BE2C (cell line): Measurements from ENCODE around the gene S100A7A.
"Not testable (repeated sequence)": the region's sequence is repeated elsewhere in the genome, so short reads cannot be mapped to it uniquely, and the experiment has no call there.

Experiments
- DNase-seq: peaks from one replicate; pipeline ENCODE4 v3.0.0-alpha.2; 2020
- H3K27me3 ChIP-seq: fragments of 250-450 bp; sonication (Bioruptor Pico); 2 replicates; pipeline ENCODE4 v1.5.1; 2020; ENCODE audit warnings: mild to moderate bottlenecking
- H3K36me3 ChIP-seq: fragments of 250-450 bp; sonication (Bioruptor Pico); 2 replicates; pipeline ENCODE4 v1.5.1; 2020; ENCODE audit warnings: mild to moderate bottlenecking
- H3K4me1 ChIP-seq: fragments of 250-450 bp; sonication (Bioruptor Pico); 2 replicates; pipeline ENCODE4 v1.5.1; 2020
- H3K4me3 ChIP-seq: 2 replicates; pipeline ENCODE4 v1.5.1; 2011; ENCODE audit warnings: low read depth, low read length
- H3K9me3 ChIP-seq: fragments of 250-450 bp; sonication (Bioruptor Pico); 2 replicates; pipeline ENCODE4 v1.5.1; 2020
- CTCF ChIP-seq: IDR thresholded peaks from 2 replicates; pipeline ENCODE4 v1.5.1; 2012; ENCODE audit warnings: mild to moderate bottlenecking, low read depth, low read length

S100A7A gene

GRCh38 chr1:153459655-153460054 lies 43.3 kb downstream of the S100A7A start:
- DNase-seq: no peak
- no peaks in the 10 kb centered on the region for H3K27me3 ChIP-seq
- no peaks in the 10 kb centered on the region for H3K9me3 ChIP-seq
- H3K36me3 ChIP-seq: no peaks in the 10 kb centered on the region
- no peak overlapping the region for H3K4me3 ChIP-seq
- TF ChIP-seq CTCF: no peak
- no peaks in the 10 kb centered on the region for H3K4me1 ChIP-seq

- no peak for TF ChIP-seq CTCF
- Histone ChIP-seq H3K27me3 (no peaks in the 10 kb centered on the region), H3K4me3 (no peak within 1 kb of the TSS), H3K4me1 (no peaks in the 10 kb centered on the region), H3K36me3 (no peaks in the 10 kb centered on the region), H3K9me3 (no peaks in the 10 kb centered on the region)
- no peak for DNase-seq
Measured at GRCh38 chr1:153460551-153460950, 44.2 kb downstream of the S100A7A start, which contains the start of gene S100A7. Gene S100A7, minus strand, starts transcription at chr1:153460651. Its CDS starts 1,638 bp downstream, at chr1:153459013.

DNA sequence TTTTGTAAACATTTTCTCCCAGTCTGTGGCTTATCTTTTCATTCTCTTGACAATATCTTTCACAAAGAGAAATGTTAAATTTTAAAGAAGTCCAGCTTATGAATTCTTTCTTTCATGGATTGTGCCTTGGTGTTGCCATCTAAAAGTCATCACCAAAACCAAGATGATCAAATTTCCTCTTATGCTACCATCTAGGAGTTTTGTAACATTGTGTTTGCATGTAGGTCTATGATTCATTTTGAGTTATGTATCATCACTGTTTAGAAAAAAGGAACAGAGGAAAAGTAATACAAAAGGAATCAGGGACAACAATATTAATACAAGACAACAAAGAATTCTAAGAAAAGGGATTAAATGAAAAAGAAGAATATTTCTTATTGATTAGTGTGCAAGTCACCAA lies 46.4 kb downstream of the S100A7A start:
- not testable (repeated sequence) for H3K27me3 ChIP-seq, H3K4me3 ChIP-seq, H3K9me3 ChIP-seq, DNase-seq, H3K36me3 ChIP-seq, H3K4me1 ChIP-seq

- DNase-seq: peak; percentile 54
- Histone ChIP-seq H3K36me3 (no peaks in the 10 kb centered on the region), H3K27me3 (no peaks in the 10 kb centered on the region), H3K4me3 (no peak overlapping the region), H3K4me1 (no peaks in the 10 kb centered on the region), H3K9me3 (no peaks in the 10 kb centered on the region)
- peak; percentile 55 for TF ChIP-seq CTCF
Measured at GRCh38 chr1:153465811-153466636, 49.7 kb downstream of the S100A7A start.

DNA sequence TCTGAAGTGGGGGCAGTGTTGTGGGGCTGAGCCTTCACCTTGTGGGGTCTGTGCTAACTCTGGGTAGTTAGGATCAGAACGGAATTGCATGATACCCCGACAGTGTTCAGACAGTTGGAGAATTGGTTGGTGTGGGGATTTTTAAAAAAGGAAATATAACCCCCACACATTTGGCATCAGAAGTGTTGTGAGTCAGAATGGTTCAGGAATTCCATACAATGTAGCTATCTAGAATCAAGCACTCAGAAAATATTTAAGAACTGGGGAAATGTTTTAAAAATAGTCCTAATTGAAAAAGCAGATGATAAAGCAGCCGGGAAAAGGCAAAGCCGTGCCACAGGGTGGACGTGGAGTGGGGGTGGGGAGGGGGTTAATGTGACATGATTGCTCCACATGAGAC lies 50.6 kb downstream of the S100A7A start:
- Histone ChIP-seq H3K4me1 (no peaks in the 10 kb centered on the region), H3K9me3 (peaks cover 2% of the 10 kb centered on the region; the same call in 1 of the 2 replicates), H3K36me3 (no peaks in the 10 kb centered on the region), H3K4me3 (no peak overlapping the region), H3K27me3 (no peaks in the 10 kb centered on the region)
- no peak for DNase-seq
- no peak for TF ChIP-seq CTCF

DNA sequence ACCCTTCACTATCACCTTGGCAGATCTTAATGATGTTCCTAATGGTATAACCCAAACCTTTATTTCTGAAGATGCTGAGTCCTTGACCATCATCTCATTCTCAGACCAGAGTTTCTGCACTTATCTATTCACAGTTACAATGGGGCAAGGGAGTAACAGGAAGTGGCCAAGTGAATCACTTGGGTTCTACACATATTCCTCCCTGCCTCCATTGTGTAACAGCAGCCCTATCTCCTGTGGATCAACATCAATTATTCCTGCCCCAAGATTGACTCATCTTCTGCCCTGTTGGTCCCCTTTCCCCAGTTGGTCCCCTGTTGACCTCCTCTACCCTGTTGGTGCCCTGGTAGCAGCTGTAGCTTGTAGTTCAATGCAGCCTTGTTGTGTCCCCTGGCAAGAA lies 54.4 kb downstream of the S100A7A start:
- H3K36me3 ChIP-seq: no peaks in the 10 kb centered on the region
- peaks cover 2% of the 10 kb centered on the region; the same call in 1 of the 2 replicates for H3K9me3 ChIP-seq
- H3K27me3 ChIP-seq: no peaks in the 10 kb centered on the region
- no peak overlapping the region for H3K4me3 ChIP-seq
- no peaks in the 10 kb centered on the region for H3K4me1 ChIP-seq
- TF ChIP-seq CTCF: no peak
- no peak for DNase-seq
